IMR-90 (cell line): Measurements from ENCODE around the gene UVSSA. TPM values are rescaled to one million over a fixed set of nuclear protein-coding genes. Genes with fewer than 3 reads are reported as not detected.

Experiments
- ATAC-seq: fragments of 200-7000 bp; cut with Tn5 transposase; 2 replicates; pipeline ENCODE4 v1.9.1; 2020; ENCODE audit warnings: low read depth, mild to moderate bottlenecking, moderate library complexity
- BruUV-seq: library from RNA; stranded (reverse); fragments of 400-500 nt; replicated peaks from 2 replicates; lab custom pipeline; 2021; lab: Mats Ljungman, UMichigan
- CTCF ChIA-PET: fragments of 300-600 bp; formaldehyde crosslinking; extraction: SDS; loops from one replicate; lab custom pipeline; 2021; ENCODE audit warnings: antibody characterized with exemption; lab: Yijun Ruan, JAX
- POLR2A ChIA-PET: fragments of 300-600 bp; sonication (Branson Sonifier 250); formaldehyde crosslinking; loops from one replicate; lab custom pipeline; 2022; ENCODE audit warnings: antibody characterized with exemption; ENCODE audit not compliant: unreplicated experiment; lab: Charles Lee
- DNase-seq: peaks from one replicate; pipeline ENCODE4 v3.0.0; 2013
- H2AFZ ChIP-seq: replicated peaks from 2 replicates; pipeline ENCODE3; 2013; ENCODE audit warnings: low read length, mild to moderate bottlenecking; ENCODE audit not compliant: poor library complexity
- H2AK5ac ChIP-seq: 2 replicates; pipeline ENCODE4 v1.6.1; 2013; ENCODE audit warnings: low read depth, low read length, inconsistent platforms
- H2AK9ac ChIP-seq: replicated peaks from 2 replicates; pipeline ENCODE3; 2013; ENCODE audit warnings: mild to moderate bottlenecking, low read depth, low read length, moderate library complexity; ENCODE audit not compliant: poor library complexity
- H2BK120ac ChIP-seq: 2 replicates; pipeline ENCODE4 v1.6.1; 2013; ENCODE audit warnings: low read depth, low read length, inconsistent platforms
- H2BK15ac ChIP-seq: 3 replicates; pipeline ENCODE4 v1.6.1; 2013; ENCODE audit warnings: low read depth, low read length, inconsistent platforms
- H2BK20ac ChIP-seq: 2 replicates; pipeline ENCODE4 v1.6.1; 2013; ENCODE audit warnings: low read depth, mild to moderate bottlenecking, inconsistent platforms, low read length, moderate library complexity
- H2BK5ac ChIP-seq: 2 replicates; pipeline ENCODE4 v1.6.1; 2013; ENCODE audit warnings: mild to moderate bottlenecking, low read depth, low read length, inconsistent platforms; ENCODE audit not compliant: poor library complexity, severe bottlenecking
- H3K14ac ChIP-seq: replicated peaks from 2 replicates; pipeline ENCODE4 v1.6.1; 2013; ENCODE audit warnings: low read depth, low read length, inconsistent platforms
- H3K18ac ChIP-seq: 2 replicates; pipeline ENCODE4 v1.6.1; 2013; ENCODE audit warnings: low read depth, low read length, control low read depth
- H3K23ac ChIP-seq: 2 replicates; pipeline ENCODE4 v1.6.1; 2013; ENCODE audit warnings: low read depth, low read length, inconsistent platforms
- H3K27ac ChIP-seq: 2 replicates; pipeline ENCODE4 v1.5.1; 2013; ENCODE audit warnings: mild to moderate bottlenecking, control low read depth, low read length; ENCODE audit not compliant: insufficient read depth
- H3K27me3 ChIP-seq: 2 replicates; pipeline ENCODE4 v1.6.1; 2013; ENCODE audit warnings: low read length; ENCODE audit not compliant: control insufficient read depth, insufficient read depth
- H3K36me3 ChIP-seq: 2 replicates; pipeline ENCODE4 v1.6.1; 2013; ENCODE audit warnings: low read length, mixed read lengths; ENCODE audit not compliant: control insufficient read depth, insufficient read depth
- H3K4ac ChIP-seq: 2 replicates; pipeline ENCODE4 v1.6.1; 2013; ENCODE audit warnings: low read depth, low read length, inconsistent platforms
- H3K4me1 ChIP-seq: 2 replicates; pipeline ENCODE4 v1.6.1; 2013; ENCODE audit warnings: low read length, mixed read lengths; ENCODE audit not compliant: control insufficient read depth, insufficient read depth
- H3K4me2 ChIP-seq: 2 replicates; pipeline ENCODE4 v1.6.1; 2013; ENCODE audit warnings: low read depth, mild to moderate bottlenecking, control low read depth, low read length, moderate library complexity
- H3K4me3 ChIP-seq: 2 replicates; pipeline ENCODE4 v1.5.1; 2013; ENCODE audit warnings: low read depth, mild to moderate bottlenecking, control low read depth, low read length, moderate library complexity; ENCODE audit not compliant: insufficient read depth
- H3K56ac ChIP-seq: 2 replicates; pipeline ENCODE4 v1.6.1; 2013; ENCODE audit warnings: low read length, inconsistent platforms; ENCODE audit not compliant: insufficient read depth; ENCODE audit errors: extremely low read depth
- H3K79me1 ChIP-seq, 2 experiments: 2 replicates each; pipeline ENCODE4 v1.6.1; 2013; ENCODE audit warnings: low read length in 2 of 2, inconsistent platforms in 1 of 2, low read depth in 1 of 2
- H3K9ac ChIP-seq: 2 replicates; pipeline ENCODE4 v1.6.1; 2013; ENCODE audit warnings: low read depth, low read length, control low read depth
- H3K9me1 ChIP-seq: 2 replicates; pipeline ENCODE4 v1.6.1; 2013; ENCODE audit warnings: low read length, inconsistent platforms; ENCODE audit not compliant: insufficient read depth
- H3K9me3 ChIP-seq: 2 replicates; pipeline ENCODE4 v1.6.1; 2013; ENCODE audit warnings: low read length; ENCODE audit not compliant: control insufficient read depth, insufficient read depth
- H4K20me1 ChIP-seq: 2 replicates; pipeline ENCODE4 v1.6.1; 2013; ENCODE audit warnings: low read length, inconsistent platforms; ENCODE audit not compliant: insufficient read depth
- H4K5ac ChIP-seq: 2 replicates; pipeline ENCODE4 v1.6.1; 2013; ENCODE audit warnings: mild to moderate bottlenecking, low read depth, low read length, control low read depth
- H4K8ac ChIP-seq, 2 experiments: 2 replicates each; pipeline ENCODE4 v1.6.1; 2013; ENCODE audit warnings: low read depth in 2 of 2, low read length in 2 of 2, control low read depth in 1 of 2, inconsistent platforms in 1 of 2
- H4K91ac ChIP-seq: 2 replicates; pipeline ENCODE4 v1.6.1; 2013; ENCODE audit warnings: low read depth, low read length, inconsistent platforms; ENCODE audit not compliant: insufficient read depth
- BHLHE40 ChIP-seq: fragments of 150-350 bp; IDR thresholded peaks from 2 replicates; pipeline ENCODE4 v1.6.1; 2016; ENCODE audit warnings: mild to moderate bottlenecking, low read depth, low read length
- CEBPB ChIP-seq: IDR thresholded peaks from 2 replicates; pipeline ENCODE4 v1.6.1; 2012; ENCODE audit warnings: low read depth, low read length, improper control_type of control experiment
- CHD1 ChIP-seq: IDR thresholded peaks from 2 replicates; pipeline ENCODE4 v1.6.1; 2012; ENCODE audit warnings: low read depth, low read length, improper control_type of control experiment
- CTCF ChIP-seq: conservative IDR thresholded peaks from 2 replicates; pipeline ENCODE4 v1.5.1; 2012; ENCODE audit warnings: mild to moderate bottlenecking, low read depth, low read length, improper control_type of control experiment
- FOS ChIP-seq: fragments of 150-350 bp; IDR thresholded peaks from 2 replicates; pipeline ENCODE4 v1.6.1; 2016; ENCODE audit warnings: low read depth, low read length
- MAFK ChIP-seq: IDR thresholded peaks from 2 replicates; pipeline ENCODE4 v1.6.1; 2012; ENCODE audit warnings: low read depth, low read length, improper control_type of control experiment
- MAZ ChIP-seq: IDR thresholded peaks from 2 replicates; pipeline ENCODE4 v1.6.1; 2012; ENCODE audit warnings: low read depth, mild to moderate bottlenecking, low read length, improper control_type of control experiment, moderate library complexity, borderline replicate concordance
- MXI1 ChIP-seq: IDR thresholded peaks from 2 replicates; pipeline ENCODE4 v1.6.1; 2012; ENCODE audit warnings: low read depth, mild to moderate bottlenecking, low read length, moderate library complexity, borderline replicate concordance
- NFE2L2 ChIP-seq: fragments of 150-350 bp; IDR thresholded peaks from 2 replicates; pipeline ENCODE4 v1.6.1; 2016; ENCODE audit warnings: low read depth, mild to moderate bottlenecking, low read length
- POLR2A ChIP-seq: IDR thresholded peaks from 2 replicates; pipeline ENCODE4 v1.6.1; 2012; ENCODE audit warnings: mild to moderate bottlenecking, low read depth, low read length
- RAD21 ChIP-seq: IDR thresholded peaks from 2 replicates; pipeline ENCODE4 v1.6.1; 2012; ENCODE audit warnings: low read length, improper control_type of control experiment
- RCOR1 ChIP-seq: IDR thresholded peaks from 2 replicates; pipeline ENCODE4 v1.6.1; 2012; ENCODE audit warnings: mild to moderate bottlenecking, low read length, improper control_type of control experiment; ENCODE audit not compliant: insufficient replicate concordance
- RFX5 ChIP-seq: IDR thresholded peaks from 2 replicates; pipeline ENCODE4 v1.8.0; 2012; ENCODE audit warnings: low read depth, mild to moderate bottlenecking, low read length, moderate library complexity
- SMC3 ChIP-seq: fragments of 150-350 bp; IDR thresholded peaks from 2 replicates; pipeline ENCODE4 v1.6.1; 2016; ENCODE audit warnings: low read depth, mild to moderate bottlenecking, antibody characterized with exemption, low read length, moderate library complexity
- WGBS, 2 experiments: methylation state at CpG; one replicate each; pipeline versions ENCODE4 v1.1.5 to v1.1.7; 2013; ENCODE audit warnings: missing lambda C conversion rate in 2 of 2; ENCODE audit not compliant: insufficient read length in 1 of 2; ENCODE audit errors: extremely low coverage in 2 of 2; 5-methylcytosine and 5-hydroxymethylcytosine counted together
- dilution Hi-C: fragments of 300-500 bp; cut with HindIII; formaldehyde crosslinking; loops from one replicate; pipeline ENCODE4 v1.14.3; 2018; ENCODE audit warnings: low sequenced_read_pairs; ENCODE audit not compliant: unreplicated experiment
- in situ Hi-C: fragments of 300-500 bp; cut with MboI; formaldehyde crosslinking; loops from 3 replicates; pipeline ENCODE4 v1.14.3; 2019; ENCODE audit warnings: low sequenced_read_pairs, inconsistent platforms, mixed read lengths
- intact Hi-C: fragments of 100-400 bp; cut with micrococcal nuclease; formaldehyde crosslinking; loops from 2 replicates; pipeline ENCODE4 v1.10.0; 2022
- polyA plus RNA-seq, 3 experiments: library from polyadenylated mRNA; depleted of rRNA; stranded (reverse); fragments of >200 nt; gene quantifications; 2 replicates each; pipeline ENCODE4 v1.2.3, GENCODE V29; 2012; ENCODE audit warnings: low replicate concordance in 1 of 3
- total RNA-seq: library from RNA; depleted of rRNA; stranded (reverse); fragments of >200 nt; gene quantifications from 2 replicates; pipeline ENCODE4 v1.2.3, GENCODE V29; 2012
- TF ChIP-seq, protein P1 (sequence below): fragments of 150-350 bp; IDR thresholded peaks from 2 replicates; pipeline ENCODE4 v1.6.1; 2017; ENCODE audit warnings: mild to moderate bottlenecking, antibody characterized with exemption, low read length, low read depth
- TF ChIP-seq, protein P2 (sequence below): fragments of 150-350 bp; IDR thresholded peaks from 2 replicates; pipeline ENCODE4 v1.6.1; 2016; ENCODE audit warnings: low read depth, mild to moderate bottlenecking, low read length, moderate library complexity, borderline replicate concordance

Gene UVSSA
- total and polyA plus RNA-seq, 2 of the 4 experiments (the other 2 are of a cell fraction) = 1.4 to 8.4 TPM

DNA sequence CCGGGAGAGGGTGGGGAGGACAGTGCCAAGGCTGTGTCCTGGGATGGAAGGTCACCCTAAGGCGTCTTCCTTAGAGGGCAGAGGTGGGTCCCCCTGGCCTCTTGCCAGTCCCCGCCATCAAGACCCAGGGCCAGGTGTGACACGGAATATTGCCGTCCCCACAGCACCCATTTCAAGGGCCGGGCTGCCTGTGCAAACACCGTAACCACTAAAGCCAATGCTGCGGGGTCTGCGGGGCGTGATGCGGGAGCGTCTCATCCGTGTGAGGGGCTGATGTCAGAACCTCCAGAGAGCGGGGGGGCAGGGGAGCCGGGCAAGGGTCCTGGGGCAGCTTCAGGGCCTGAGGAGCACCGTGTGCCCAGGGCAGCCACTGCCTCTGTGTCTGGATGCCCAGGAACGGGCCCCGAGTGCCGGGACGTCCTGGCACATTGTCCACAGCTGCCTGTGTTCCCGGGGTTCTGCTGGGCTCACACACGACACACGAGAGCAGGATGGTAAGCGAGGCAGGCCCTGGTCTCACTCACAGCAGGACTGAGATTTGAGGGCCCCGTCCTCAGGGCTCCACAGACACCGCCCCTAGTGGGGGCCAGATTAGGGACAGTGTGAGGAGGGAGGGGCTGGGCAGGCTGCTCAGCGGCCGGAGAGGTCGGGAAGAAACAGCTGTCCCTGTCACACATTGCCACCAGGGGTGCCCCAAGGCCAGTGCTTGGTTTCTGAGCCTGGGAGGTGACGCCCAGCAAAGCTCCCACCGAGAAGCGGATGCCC, 30.0 kb downstream of the UVSSA start:
- Histone ChIP-seq H2AFZ (no peak overlapping the region), H3K4me2 (no peak overlapping the region), H3K9me3 (no peaks in the 10 kb centered on the region; the same call in 1 of the 2 replicates), H3K79me1 (no peaks in the 10 kb centered on the region), H3K27ac (no peak overlapping the region), H3K9me1 (no peaks in the 10 kb centered on the region), H4K8ac (no peak overlapping the region), H3K4me1 (no peaks in the 10 kb centered on the region), H2BK120ac (no peak overlapping the region), H3K56ac (no peak overlapping the region), H3K4ac (no peak overlapping the region), H4K91ac (no peak overlapping the region), H2AK5ac (no peak overlapping the region), H4K5ac (no peak overlapping the region), H3K4me3 (no peak overlapping the region), H3K23ac (no peak overlapping the region), H3K9ac (no peak overlapping the region), H3K18ac (no peak overlapping the region), H2BK20ac (no peak overlapping the region), H2BK15ac (no peak overlapping the region), H3K14ac (no peak overlapping the region), H3K27me3 (no peaks in the 10 kb centered on the region), H2AK9ac (no peak overlapping the region), H4K20me1 (no peaks in the 10 kb centered on the region), H2BK5ac (no peak overlapping the region), H3K36me3 (peaks cover 28% of the 10 kb centered on the region)
- no TSS peak for BruUV-seq
- ChIA-PET CTCF (no interaction called here), POLR2A (no interaction called here)
- DNase-seq (no peak), ATAC-seq (no peak)
- TF ChIP-seq SMC3 (no peak), MAFK (no peak), FOS (no peak), NFE2L2 (no peak), CEBPB (no peak), MAZ (no peak), RCOR1 (no peak), CTCF (no peak), POLR2A (no peak), CHD1 (no peak), RAD21 (no peak), MXI1 (no peak), RFX5 (no peak), BHLHE40 (no peak)
- TF ChIP-seq, protein P1, sequence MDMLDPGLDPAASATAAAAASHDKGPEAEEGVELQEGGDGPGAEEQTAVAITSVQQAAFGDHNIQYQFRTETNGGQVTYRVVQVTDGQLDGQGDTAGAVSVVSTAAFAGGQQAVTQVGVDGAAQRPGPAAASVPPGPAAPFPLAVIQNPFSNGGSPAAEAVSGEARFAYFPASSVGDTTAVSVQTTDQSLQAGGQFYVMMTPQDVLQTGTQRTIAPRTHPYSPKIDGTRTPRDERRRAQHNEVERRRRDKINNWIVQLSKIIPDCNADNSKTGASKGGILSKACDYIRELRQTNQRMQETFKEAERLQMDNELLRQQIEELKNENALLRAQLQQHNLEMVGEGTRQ = no peak
- TF ChIP-seq, protein P2, sequence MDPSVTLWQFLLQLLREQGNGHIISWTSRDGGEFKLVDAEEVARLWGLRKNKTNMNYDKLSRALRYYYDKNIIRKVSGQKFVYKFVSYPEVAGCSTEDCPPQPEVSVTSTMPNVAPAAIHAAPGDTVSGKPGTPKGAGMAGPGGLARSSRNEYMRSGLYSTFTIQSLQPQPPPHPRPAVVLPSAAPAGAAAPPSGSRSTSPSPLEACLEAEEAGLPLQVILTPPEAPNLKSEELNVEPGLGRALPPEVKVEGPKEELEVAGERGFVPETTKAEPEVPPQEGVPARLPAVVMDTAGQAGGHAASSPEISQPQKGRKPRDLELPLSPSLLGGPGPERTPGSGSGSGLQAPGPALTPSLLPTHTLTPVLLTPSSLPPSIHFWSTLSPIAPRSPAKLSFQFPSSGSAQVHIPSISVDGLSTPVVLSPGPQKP = no peak
- WGBS, 2 experiments = 95% methylated on average over 19 of the region's 32 CpGs; no CpG with 5 or more reads in 1 of the 2 experiments
- intact Hi-C loops (no loop called here), in situ Hi-C loops (no loop called here), dilution Hi-C loops (no loop called here)
